ENCODE data around the gene ZNF609.
"Not testable (repeated sequence)": the region's sequence is repeated elsewhere in the genome, so short reads cannot be mapped to it uniquely, and the experiment has no call there.

Gene ZNF609

DNA sequence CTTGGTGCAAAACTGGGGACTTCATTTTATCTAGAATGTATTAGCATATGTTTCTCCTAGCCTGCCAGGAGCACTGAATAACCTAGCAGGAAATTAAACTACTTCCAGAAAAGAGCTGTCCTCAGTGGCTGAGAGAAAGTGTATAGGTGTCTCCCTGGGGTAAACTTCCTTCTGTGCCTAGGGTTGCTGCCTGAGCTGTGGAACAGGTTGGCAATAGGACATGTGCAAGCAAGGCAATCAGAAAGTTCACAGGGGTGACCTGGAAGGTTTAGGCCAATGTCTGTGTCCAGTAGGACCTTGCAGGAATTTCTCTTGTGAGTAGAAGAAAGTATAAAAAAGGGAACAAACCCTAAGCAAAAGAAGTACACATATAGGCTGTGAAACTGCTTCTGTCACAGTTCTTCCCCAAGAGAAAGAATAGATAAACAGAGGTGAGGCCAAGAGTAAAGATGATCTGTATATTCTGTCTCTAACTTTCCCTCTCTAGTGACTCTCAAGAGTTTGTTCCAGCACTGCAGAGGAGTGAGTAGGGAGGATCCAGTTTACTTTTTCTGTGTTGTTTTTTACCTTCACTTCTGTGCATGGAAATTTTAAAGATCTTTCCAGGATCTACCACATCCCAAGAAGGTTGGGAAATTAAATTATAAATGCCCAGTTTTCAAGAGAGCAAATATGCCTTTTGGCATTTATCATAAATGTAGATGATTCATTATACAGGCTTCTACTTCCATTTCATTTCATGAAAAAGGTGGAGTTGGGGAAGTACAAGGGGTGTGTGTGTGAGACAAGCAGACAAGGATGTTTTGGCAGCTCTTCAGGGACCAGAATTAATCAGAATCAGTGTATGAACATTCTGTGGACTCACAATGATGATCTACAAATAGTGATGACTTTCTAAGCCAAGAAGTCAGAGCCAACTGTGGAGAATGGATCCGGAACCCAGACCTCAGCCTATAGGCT lies 159.8 kb downstream of the ZNF609 start:
- H3K27me3 ChIP-seq (ENCODE audit: control insufficient read depth in 1 of 2, insufficient read depth in 2 of 2, low read length in 2 of 2) = no peaks in the 10 kb centered on the region
- H3K4me1 ChIP-seq (ENCODE audit: insufficient read depth, low read length) = peaks cover 33% of the 10 kb centered on the region
- H3K36me3 ChIP-seq (ENCODE audit: insufficient read depth, low read length) = peaks cover 10% of the 10 kb centered on the region
- H3K4me3 ChIP-seq (ENCODE audit: low read depth in 1 of 2, low read length in 2 of 2) = no peak overlapping the region
- no peak overlapping the region for H3K27ac ChIP-seq (ENCODE audit: low read depth, low read length)
- no peaks in the 10 kb centered on the region for H3K9me3 ChIP-seq (ENCODE audit: low read length)
- H3K9ac ChIP-seq (ENCODE audit: low read length) = no peak overlapping the region

GRCh38 chr15:64621056-64621455 lies 160.7 kb downstream of the ZNF609 start:
- Histone ChIP-seq H3K9ac (ENCODE audit: low read length) (no peak overlapping the region), H3K4me1 (ENCODE audit: insufficient read depth, low read length) (peaks cover 33% of the 10 kb centered on the region), H3K9me3 (ENCODE audit: low read length) (no peaks in the 10 kb centered on the region), H3K4me3 (ENCODE audit: low read depth in 1 of 2, low read length in 2 of 2) (no peak overlapping the region), H3K36me3 (ENCODE audit: insufficient read depth, low read length) (peaks cover 10% of the 10 kb centered on the region), H3K27me3 (ENCODE audit: control insufficient read depth in 1 of 2, insufficient read depth in 2 of 2, low read length in 2 of 2) (no peaks in the 10 kb centered on the region), H3K27ac (ENCODE audit: low read depth, low read length) (no peak overlapping the region)

- Histone ChIP-seq H3K36me3 (ENCODE audit: insufficient read depth, low read length) (peaks cover 10% of the 10 kb centered on the region), H3K9ac (ENCODE audit: low read length) (no peak overlapping the region), H3K27ac (ENCODE audit: low read depth, low read length) (no peak overlapping the region), H3K4me3 (ENCODE audit: low read depth in 1 of 2, low read length in 2 of 2) (no peak overlapping the region), H3K4me1 (ENCODE audit: insufficient read depth, low read length) (peaks cover 33% of the 10 kb centered on the region), H3K9me3 (ENCODE audit: low read length) (no peaks in the 10 kb centered on the region), H3K27me3 (ENCODE audit: control insufficient read depth in 1 of 2, insufficient read depth in 2 of 2, low read length in 2 of 2) (no peaks in the 10 kb centered on the region)
Observed at GRCh38 chr15:64622410-64623260, 162.3 kb downstream of the ZNF609 start.

DNA sequence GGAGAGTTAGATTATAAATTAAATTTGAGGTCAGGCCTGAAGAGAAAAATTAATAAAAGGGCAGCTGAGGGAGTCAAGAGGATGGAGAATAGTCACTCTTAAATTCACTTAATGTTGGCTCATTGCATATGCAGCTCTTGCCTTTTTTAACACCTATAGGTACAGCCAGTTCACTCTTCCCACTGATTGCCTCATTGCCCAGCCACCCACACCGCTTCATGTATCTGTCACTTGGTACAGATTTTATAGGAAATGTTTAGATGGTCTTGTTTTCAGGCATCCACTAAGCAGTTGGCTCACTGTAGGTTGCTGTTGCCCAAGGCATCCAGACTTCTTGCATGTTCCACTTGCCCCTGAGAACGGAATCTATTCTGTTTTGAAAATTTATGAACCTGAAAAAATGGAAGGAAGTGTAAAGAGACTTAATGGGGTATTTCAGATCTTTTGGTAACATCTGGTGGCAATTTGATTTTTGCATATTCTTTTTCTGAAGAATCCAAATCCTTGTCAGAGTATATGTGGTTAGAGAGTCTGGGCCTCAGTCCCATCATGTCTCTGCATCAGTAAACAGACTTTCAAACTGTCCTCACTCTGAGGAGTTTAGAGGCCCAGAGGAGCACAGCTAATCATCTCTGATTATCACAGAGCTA lies 163.1 kb downstream of the ZNF609 start:
- Histone ChIP-seq H3K4me3 (ENCODE audit: low read depth in 1 of 2, low read length in 2 of 2) (no peak overlapping the region), H3K27ac (ENCODE audit: low read depth, low read length) (no peak overlapping the region), H3K9me3 (ENCODE audit: low read length) (no peaks in the 10 kb centered on the region), H3K27me3 (ENCODE audit: control insufficient read depth in 1 of 2, insufficient read depth in 2 of 2, low read length in 2 of 2) (no peaks in the 10 kb centered on the region), H3K9ac (ENCODE audit: low read length) (no peak overlapping the region), H3K4me1 (ENCODE audit: insufficient read depth, low read length) (peaks cover 33% of the 10 kb centered on the region), H3K36me3 (ENCODE audit: insufficient read depth, low read length) (peaks cover 10% of the 10 kb centered on the region)

GRCh38 chr15:64624242-64624641 lies 163.9 kb downstream of the ZNF609 start:
- Histone ChIP-seq H3K4me1 (ENCODE audit: insufficient read depth, low read length) (peaks cover 33% of the 10 kb centered on the region), H3K27me3 (ENCODE audit: control insufficient read depth in 1 of 2, insufficient read depth in 2 of 2, low read length in 2 of 2) (no peaks in the 10 kb centered on the region), H3K36me3 (ENCODE audit: insufficient read depth, low read length) (peaks cover 10% of the 10 kb centered on the region), H3K9ac (ENCODE audit: low read length) (no peak overlapping the region), H3K4me3 (ENCODE audit: low read depth in 1 of 2, low read length in 2 of 2) (no peak overlapping the region), H3K9me3 (ENCODE audit: low read length) (no peaks in the 10 kb centered on the region), H3K27ac (ENCODE audit: low read depth, low read length) (no peak overlapping the region)

DNA sequence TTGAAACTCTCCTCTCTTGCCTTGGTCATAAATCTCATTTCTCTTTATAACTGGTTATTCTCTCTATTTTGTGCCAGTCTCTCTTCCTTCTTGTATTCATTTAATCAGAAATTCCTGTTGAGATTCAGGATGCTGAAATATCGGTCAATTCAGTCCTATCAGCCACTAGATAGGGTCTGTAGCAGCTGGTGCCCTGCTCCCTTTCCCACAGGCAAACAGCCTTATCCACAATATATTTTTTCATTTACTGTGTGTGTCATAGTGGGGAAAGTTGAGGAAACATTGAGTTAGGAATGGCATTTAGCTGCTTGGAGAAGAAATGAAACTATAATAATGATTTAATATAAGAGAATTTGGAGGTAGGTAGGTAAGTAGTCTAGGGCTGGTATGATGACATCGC lies 168.7 kb downstream of the ZNF609 start:
- H3K27ac ChIP-seq (ENCODE audit: low read depth, low read length) = no peak overlapping the region
- no peaks in the 10 kb centered on the region for H3K9me3 ChIP-seq (ENCODE audit: low read length)
- H3K36me3 ChIP-seq (ENCODE audit: insufficient read depth, low read length) = no peaks in the 10 kb centered on the region
- H3K27me3 ChIP-seq (ENCODE audit: control insufficient read depth in 1 of 2, insufficient read depth in 2 of 2, low read length in 2 of 2) = no peaks in the 10 kb centered on the region
- H3K9ac ChIP-seq (ENCODE audit: low read length) = no peak overlapping the region
- H3K4me3 ChIP-seq (ENCODE audit: low read depth in 1 of 2, low read length in 2 of 2) = no peak overlapping the region
- H3K4me1 ChIP-seq (ENCODE audit: insufficient read depth, low read length) = peaks cover 3% of the 10 kb centered on the region

- H3K9me3 ChIP-seq (ENCODE audit: low read length) = no peaks in the 10 kb centered on the region
- no peaks in the 10 kb centered on the region for H3K36me3 ChIP-seq (ENCODE audit: insufficient read depth, low read length)
- H3K27ac ChIP-seq (ENCODE audit: low read depth, low read length) = no peak overlapping the region
- H3K9ac ChIP-seq (ENCODE audit: low read length) = no peak overlapping the region
- H3K4me3 ChIP-seq (ENCODE audit: low read depth in 1 of 2, low read length in 2 of 2) = no peak overlapping the region
- H3K27me3 ChIP-seq (ENCODE audit: control insufficient read depth in 1 of 2, insufficient read depth in 2 of 2, low read length in 2 of 2) = no peaks in the 10 kb centered on the region
- H3K4me1 ChIP-seq (ENCODE audit: insufficient read depth, low read length) = peaks cover 17% of the 10 kb centered on the region
Observed at GRCh38 chr15:64630396-64631107, 170.2 kb downstream of the ZNF609 start.

- H3K27ac ChIP-seq (ENCODE audit: low read depth, low read length); H3K9ac ChIP-seq (ENCODE audit: low read length); H3K9me3 ChIP-seq (ENCODE audit: low read length); H3K4me3 ChIP-seq (ENCODE audit: low read depth in 1 of 2, low read length in 2 of 2); H3K36me3 ChIP-seq (ENCODE audit: insufficient read depth, low read length); H3K27me3 ChIP-seq (ENCODE audit: control insufficient read depth in 1 of 2, insufficient read depth in 2 of 2, low read length in 2 of 2): not testable (repeated sequence)
- H3K4me1 ChIP-seq (ENCODE audit: insufficient read depth, low read length) = peaks cover 30% of the 10 kb centered on the region
Observed at GRCh38 chr15:64632639-64633038, 172.3 kb downstream of the ZNF609 start.

- H3K36me3 ChIP-seq (ENCODE audit: insufficient read depth, low read length) = no peaks in the 10 kb centered on the region
- H3K27me3 ChIP-seq (ENCODE audit: control insufficient read depth in 1 of 2, insufficient read depth in 2 of 2, low read length in 2 of 2) = no peaks in the 10 kb centered on the region
- H3K4me3 ChIP-seq (ENCODE audit: low read depth in 1 of 2, low read length in 2 of 2) = no peak overlapping the region
- no peaks in the 10 kb centered on the region for H3K9me3 ChIP-seq (ENCODE audit: low read length)
- H3K27ac ChIP-seq (ENCODE audit: low read depth, low read length) = no peak overlapping the region
- H3K4me1 ChIP-seq (ENCODE audit: insufficient read depth, low read length) = peaks cover 30% of the 10 kb centered on the region
- H3K9ac ChIP-seq (ENCODE audit: low read length) = no peak overlapping the region
Observed at GRCh38 chr15:64633332-64633731, 173.0 kb downstream of the ZNF609 start.

- Histone ChIP-seq H3K36me3 (ENCODE audit: insufficient read depth, low read length) (no peaks in the 10 kb centered on the region), H3K4me3 (ENCODE audit: low read depth in 1 of 2, low read length in 2 of 2) (no peak overlapping the region), H3K27me3 (ENCODE audit: control insufficient read depth in 1 of 2, insufficient read depth in 2 of 2, low read length in 2 of 2) (no peaks in the 10 kb centered on the region), H3K9ac (ENCODE audit: low read length) (no peak overlapping the region), H3K9me3 (ENCODE audit: low read length) (no peaks in the 10 kb centered on the region), H3K4me1 (ENCODE audit: insufficient read depth, low read length) (peaks cover 31% of the 10 kb centered on the region), H3K27ac (ENCODE audit: low read depth, low read length) (no peak overlapping the region)
Observed at GRCh38 chr15:64634027-64634426, 173.6 kb downstream of the ZNF609 start.

Measured in muscle layer of colon (tissue), 2 donors.